ENCODE results near the gene BABAM2.
"Not testable (repeated sequence)": the region's sequence is repeated elsewhere in the genome, so short reads cannot be mapped to it uniquely, and the experiment has no call there.

The BABAM2 gene

DNA sequence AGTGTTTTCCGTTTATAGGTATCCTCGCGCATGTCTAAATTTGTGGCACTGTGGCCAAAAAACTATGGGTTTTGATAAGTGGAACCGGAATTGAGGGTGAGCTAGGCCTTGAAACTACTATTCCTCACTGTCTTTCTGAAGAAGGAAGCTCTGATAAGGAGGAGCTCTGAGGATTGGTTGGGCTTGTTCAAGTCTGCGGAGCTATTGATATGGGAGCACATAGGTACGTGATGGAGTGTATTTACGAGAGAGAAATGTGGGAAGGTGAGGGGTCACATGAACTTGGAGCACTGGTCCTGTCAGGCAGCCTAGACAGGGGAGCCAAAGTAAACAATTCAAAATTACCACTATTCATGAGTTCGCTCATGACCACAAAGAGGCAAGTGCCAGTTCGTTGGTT is 131.4 kb downstream of the BABAM2 start:
- no peak for DNase-seq (ENCODE audit: low spot score)
- TF ChIP-seq, protein P1, sequence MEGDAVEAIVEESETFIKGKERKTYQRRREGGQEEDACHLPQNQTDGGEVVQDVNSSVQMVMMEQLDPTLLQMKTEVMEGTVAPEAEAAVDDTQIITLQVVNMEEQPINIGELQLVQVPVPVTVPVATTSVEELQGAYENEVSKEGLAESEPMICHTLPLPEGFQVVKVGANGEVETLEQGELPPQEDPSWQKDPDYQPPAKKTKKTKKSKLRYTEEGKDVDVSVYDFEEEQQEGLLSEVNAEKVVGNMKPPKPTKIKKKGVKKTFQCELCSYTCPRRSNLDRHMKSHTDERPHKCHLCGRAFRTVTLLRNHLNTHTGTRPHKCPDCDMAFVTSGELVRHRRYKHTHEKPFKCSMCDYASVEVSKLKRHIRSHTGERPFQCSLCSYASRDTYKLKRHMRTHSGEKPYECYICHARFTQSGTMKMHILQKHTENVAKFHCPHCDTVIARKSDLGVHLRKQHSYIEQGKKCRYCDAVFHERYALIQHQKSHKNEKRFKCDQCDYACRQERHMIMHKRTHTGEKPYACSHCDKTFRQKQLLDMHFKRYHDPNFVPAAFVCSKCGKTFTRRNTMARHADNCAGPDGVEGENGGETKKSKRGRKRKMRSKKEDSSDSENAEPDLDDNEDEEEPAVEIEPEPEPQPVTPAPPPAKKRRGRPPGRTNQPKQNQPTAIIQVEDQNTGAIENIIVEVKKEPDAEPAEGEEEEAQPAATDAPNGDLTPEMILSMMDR (IDR thresholded peaks at IDR 0.05; ENCODE audit: extremely low read depth, missing control alignments): no peak

DNA sequence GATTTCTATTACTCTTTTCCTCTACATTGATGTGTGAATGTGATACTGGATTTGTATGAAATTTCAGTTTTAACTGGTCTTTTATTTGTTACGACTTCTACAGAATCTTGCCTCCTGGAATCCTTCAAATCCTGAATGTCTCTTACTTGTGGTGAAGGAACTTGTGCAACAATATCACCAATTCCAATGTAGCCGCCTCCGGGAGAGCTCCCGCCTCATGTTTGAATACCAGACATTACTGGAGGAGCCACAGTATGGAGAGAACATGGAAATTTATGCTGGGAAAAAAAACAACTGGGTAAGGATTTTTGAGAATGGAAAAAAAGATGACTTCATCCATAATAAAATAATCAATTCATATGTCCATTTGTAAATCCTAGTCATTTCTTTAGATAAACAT is 134.6 kb downstream of the BABAM2 start:
- TF ChIP-seq, protein P1 (IDR thresholded peaks at IDR 0.05; ENCODE audit: extremely low read depth, missing control alignments): no peak
- DNase-seq (ENCODE audit: low spot score): no peak

DNA sequence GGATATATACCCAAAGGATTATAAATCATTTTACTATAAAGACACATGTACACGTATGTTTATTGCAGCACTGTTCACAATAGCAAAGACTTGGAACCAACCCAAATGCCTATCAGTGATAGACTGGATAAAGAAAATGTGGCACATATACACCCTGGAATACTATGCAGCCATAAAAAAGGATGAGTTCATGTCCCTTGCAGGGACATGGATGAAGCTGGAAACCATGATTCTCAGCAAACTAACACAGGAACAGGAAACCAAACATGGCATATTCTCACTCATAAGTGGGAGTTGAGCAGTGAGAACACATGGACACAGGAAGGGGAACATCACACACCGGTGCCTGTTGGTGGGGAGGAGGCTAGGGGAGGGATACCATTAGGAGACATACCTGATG is 135.7 kb downstream of the BABAM2 start:
- DNase-seq (ENCODE audit: low spot score): not testable (repeated sequence)

DNA sequence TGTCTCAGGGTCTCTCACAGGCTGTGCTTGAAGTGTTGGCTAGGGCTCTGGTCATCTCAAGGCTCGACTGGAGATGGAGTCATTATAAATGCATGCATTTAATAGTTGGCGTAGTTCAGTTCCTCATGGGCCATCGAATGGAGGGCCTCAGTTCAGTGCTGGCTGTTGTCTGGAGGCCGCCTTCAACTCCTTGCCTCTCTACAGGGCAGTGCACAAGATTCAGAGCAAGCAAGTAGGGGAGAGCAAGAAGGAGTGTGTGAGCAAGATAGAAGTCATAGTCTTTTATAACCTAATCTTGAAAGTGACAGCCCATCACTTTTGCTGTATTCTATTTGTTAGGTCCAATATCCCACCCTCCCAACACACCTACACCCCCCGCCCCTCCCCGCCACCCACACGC is 137.5 kb downstream of the BABAM2 start:
- DNase-seq (ENCODE audit: low spot score): no peak
- TF ChIP-seq, protein P1 (IDR thresholded peaks at IDR 0.05; ENCODE audit: extremely low read depth, missing control alignments): no peak

DNA sequence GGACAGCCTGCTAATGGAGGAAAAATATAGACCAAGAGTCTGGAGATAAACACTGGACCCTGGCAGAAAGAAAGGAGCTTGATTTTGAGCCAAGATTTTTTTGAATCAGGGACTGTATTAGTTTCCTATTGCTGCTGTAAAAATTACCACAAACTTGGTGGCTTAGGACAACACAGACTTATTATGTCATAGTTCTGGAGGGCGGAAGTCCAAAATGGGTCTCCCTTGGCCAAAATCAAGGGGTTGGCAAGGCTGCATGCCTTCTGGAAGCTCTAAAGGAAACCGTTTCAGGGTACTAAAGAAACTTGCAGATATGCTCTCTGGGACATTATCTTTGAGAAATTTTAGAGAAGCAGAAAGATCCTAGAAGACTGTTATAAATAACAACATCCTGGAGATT is 140.1 kb downstream of the BABAM2 start:
- no peak for DNase-seq (ENCODE audit: low spot score)

DNA sequence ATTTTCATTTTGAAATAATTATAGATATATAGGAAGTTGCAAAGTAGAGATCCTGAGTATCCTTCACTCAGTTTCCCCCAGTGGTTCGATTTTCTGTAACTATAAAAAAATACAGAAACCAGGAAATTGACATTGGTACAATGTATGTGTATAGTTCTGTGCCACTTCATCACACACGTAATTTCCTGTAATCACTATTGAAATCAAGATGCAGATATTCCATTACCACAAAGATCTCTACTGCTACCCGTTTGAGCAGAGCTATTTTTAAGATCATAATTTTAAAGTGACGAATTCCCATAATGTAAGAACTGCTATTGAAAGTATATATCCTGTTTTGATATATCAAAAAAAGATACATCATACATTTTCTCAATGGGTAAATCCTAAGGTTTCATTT is 142.3 kb downstream of the BABAM2 start:
- DNase-seq (ENCODE audit: low spot score): no peak
- TF ChIP-seq, protein P1 (IDR thresholded peaks at IDR 0.05; ENCODE audit: extremely low read depth, missing control alignments): no peak

More for the DNA sequence above, 140.1 kb downstream of the BABAM2 start:
- TF ChIP-seq, protein P1 (IDR thresholded peaks at IDR 0.05; ENCODE audit: extremely low read depth, missing control alignments): no peak

DNA sequence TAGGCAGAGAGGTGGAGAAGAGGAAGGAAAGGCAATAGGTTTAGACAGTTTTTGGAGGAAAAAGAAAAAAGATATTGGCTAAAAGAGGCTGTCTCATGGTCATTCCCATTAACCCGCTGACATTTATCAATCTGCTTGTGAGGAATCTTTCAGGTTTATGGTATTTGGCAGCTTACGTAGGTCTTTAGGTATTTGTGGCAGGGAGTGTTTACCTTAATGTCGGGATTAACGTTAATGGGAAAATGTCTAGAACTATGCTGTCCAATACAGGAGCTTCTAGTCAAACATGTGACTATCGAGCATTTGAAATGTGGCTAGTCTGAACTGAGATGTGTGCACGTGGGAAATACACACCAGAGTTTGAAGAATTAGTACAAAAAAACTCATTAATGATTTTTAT is 144.2 kb downstream of the BABAM2 start:
- TF ChIP-seq, protein P1 (IDR thresholded peaks at IDR 0.05; ENCODE audit: extremely low read depth, missing control alignments): no peak
- no peak for DNase-seq (ENCODE audit: low spot score)

DNA sequence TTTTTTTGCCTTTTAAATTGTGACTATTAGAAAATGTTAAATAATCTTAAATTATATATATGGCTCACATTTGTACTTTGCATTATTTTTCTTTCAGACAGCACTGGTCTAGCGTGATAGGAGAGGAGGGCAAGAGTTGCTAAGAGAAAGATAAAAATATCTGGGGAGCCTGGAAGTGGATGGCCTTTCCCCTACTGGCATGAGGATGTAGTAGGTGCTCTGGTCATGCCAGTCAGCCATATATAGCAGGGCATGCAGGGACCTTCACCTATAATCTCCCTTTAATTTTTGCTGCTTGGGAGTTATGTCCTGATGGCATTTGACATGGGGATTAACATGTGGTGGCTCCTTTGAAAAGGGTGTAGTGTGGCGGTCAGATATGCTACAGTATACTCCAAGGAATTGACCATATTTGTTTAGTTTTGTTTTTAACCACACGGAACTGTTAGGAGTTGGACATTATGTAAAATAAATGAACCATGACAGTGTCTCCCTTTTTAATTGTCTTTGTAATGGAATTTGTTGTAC is 144.7 kb downstream of the BABAM2 start:
- DNase-seq (ENCODE audit: low spot score): no peak
- TF ChIP-seq, protein P1 (IDR thresholded peaks at IDR 0.05; ENCODE audit: extremely low read depth, missing control alignments): no peak
